AG09309 (cell line): Measurements from ENCODE around the gene ANKRD39.
"Not testable (repeated sequence)": the region's sequence is repeated elsewhere in the genome, so short reads cannot be mapped to it uniquely, and the experiment has no call there.

ENCODE experiments used
- DNase-seq: peaks from one replicate; pipeline ENCODE4 v3.0.0-alpha.2; 2010; ENCODE audit warnings: low read depth
- H3K4me3 ChIP-seq: 2 replicates; pipeline ENCODE4 v1.5.1; 2011; ENCODE audit warnings: mild to moderate bottlenecking, low read depth, low read length, moderate library complexity; ENCODE audit not compliant: control insufficient read depth
- CTCF ChIP-seq: IDR thresholded peaks from 2 replicates; pipeline ENCODE4 v1.5.1; 2011; ENCODE audit warnings: mild to moderate bottlenecking, low read depth, low read length, inconsistent platforms; ENCODE audit not compliant: insufficient read depth, control insufficient read depth; ENCODE audit errors: missing control alignments

The ANKRD39 gene

GRCh38 chr2:96893289-96894150, 35.7 kb upstream of the ANKRD39 start:
- TF ChIP-seq CTCF = no peak
- no peak overlapping the region for H3K4me3 ChIP-seq
- DNase-seq = no peak

GRCh38 chr2:96891591-96892333, 33.9 kb upstream of the ANKRD39 start:
- no peak overlapping the region for H3K4me3 ChIP-seq
- no peak for TF ChIP-seq CTCF
- no peak for DNase-seq

GRCh38 chr2:96890726-96891385, 33.0 kb upstream of the ANKRD39 start:
- no peak for TF ChIP-seq CTCF
- no peak overlapping the region for H3K4me3 ChIP-seq
- DNase-seq = no peak

GRCh38 chr2:96890252-96890651, 32.4 kb upstream of the ANKRD39 start:
- H3K4me3 ChIP-seq = no peak overlapping the region
- no peak for DNase-seq
- TF ChIP-seq CTCF = no peak

GRCh38 chr2:96889502-96889901, 31.7 kb upstream of the ANKRD39 start:
- DNase-seq, H3K4me3 ChIP-seq: not testable (repeated sequence)

GRCh38 chr2:96888072-96889011, 30.5 kb upstream of the ANKRD39 start:
- no peak for DNase-seq
- TF ChIP-seq CTCF = no peak
- H3K4me3 ChIP-seq = no peak overlapping the region
